GM12878 (cell line): ENCODE measurements around the gene HIVEP3. TPM values are rescaled to one million over a fixed set of nuclear protein-coding genes. Genes with fewer than 3 reads are reported as not detected.
A peak's percentile ranks its signal among the peaks of the same experiment; 100 is the strongest.

Experiments used
- ATAC-seq: fragments of 200-7000 bp; cut with Tn5 transposase; 3 replicates; pipeline ENCODE4 v1.9.1; 2020; ENCODE audit warnings: mild to moderate bottlenecking, moderate library complexity
- BruUV-seq: library from RNA; stranded (reverse); fragments of 400-500 nt; replicated peaks from 2 replicates; lab custom pipeline; 2021; lab: Mats Ljungman, UMichigan
- CTCF ChIA-PET: fragments of 300-600 bp; sonication (Branson Sonifier 250); formaldehyde crosslinking; extraction: SDS; loops from one replicate; lab custom pipeline; 2021; ENCODE audit warnings: inconsistent platforms; lab: Yijun Ruan, JAX
- POLR2A ChIA-PET: fragments of 350-600 bp; formaldehyde crosslinking; extraction: SDS; loops from one replicate; lab custom pipeline; 2021; ENCODE audit warnings: inconsistent platforms; lab: Charles Lee
- RAD21 ChIA-PET: fragments of 300-600 bp; sonication (Branson Sonifier 250); formaldehyde crosslinking; loops from one replicate; lab custom pipeline; 2023; ENCODE audit warnings: antibody characterized with exemption; ENCODE audit not compliant: unreplicated experiment; lab: Charles Lee
- SMC1A ChIA-PET: fragments of 300-600 bp; sonication (Branson Sonifier 250); formaldehyde crosslinking; loops from one replicate; lab custom pipeline; 2023; ENCODE audit not compliant: unreplicated experiment, uncharacterized antibody; lab: Charles Lee
- DNase-seq: peaks from one replicate; pipeline ENCODE4 v3.0.0-alpha.2; 2011; ENCODE audit warnings: low read depth, low spot score
- FAIRE-seq: peaks from 3 replicates; lab custom pipeline; 2011; peaks lifted over from hg19 to GRCh38; lab: Jason Lieb, UNC
- H2AFZ ChIP-seq: 2 replicates; pipeline ENCODE4 v1.6.0; 2011; ENCODE audit warnings: low read depth, low read length, control low read depth; ENCODE audit not compliant: control insufficient read depth
- H3K27ac ChIP-seq: 2 replicates; pipeline ENCODE4 v1.5.1; 2011; ENCODE audit warnings: control low read depth; ENCODE audit not compliant: control insufficient read depth, insufficient read depth
- H3K27me3 ChIP-seq, 2 experiments: replicated peaks in 1 of 2; 2 replicates each; pipeline versions ENCODE4 v1.6.0 to v1.6.1; 2011; ENCODE audit warnings: low read length in 1 of 2; ENCODE audit not compliant: control insufficient read depth in 2 of 2, insufficient read depth in 2 of 2
- H3K36me3 ChIP-seq, 2 experiments: 2 replicates each; pipeline ENCODE4 v1.5.1; 2011; ENCODE audit warnings: low read length in 1 of 2; ENCODE audit not compliant: control insufficient read depth in 2 of 2, insufficient read depth in 2 of 2
- H3K4me1 ChIP-seq: 2 replicates; pipeline ENCODE4 v1.6.1; 2011; ENCODE audit warnings: mild to moderate bottlenecking, low read length, moderate library complexity, mixed read lengths; ENCODE audit not compliant: control insufficient read depth, insufficient read depth
- H3K4me2 ChIP-seq: 2 replicates; pipeline ENCODE4 v1.6.0; 2011; ENCODE audit warnings: control low read depth; ENCODE audit not compliant: control insufficient read depth, insufficient read depth
- H3K4me3 ChIP-seq: fragments of 200-600 bp; sonication (generic); 2 replicates; pipeline ENCODE4 v1.5.1; 2016
- H3K79me2 ChIP-seq: 2 replicates; pipeline ENCODE4 v1.6.0; 2011; ENCODE audit warnings: low read length; ENCODE audit not compliant: control insufficient read depth, insufficient read depth
- H3K9ac ChIP-seq: 2 replicates; pipeline ENCODE4 v1.8.0; 2011; ENCODE audit warnings: low read length, control low read depth, mixed read lengths; ENCODE audit not compliant: control insufficient read depth, insufficient read depth
- H3K9me3 ChIP-seq: replicated peaks from 3 replicates; pipeline ENCODE4 v1.5.1; 2011; ENCODE audit warnings: mild to moderate bottlenecking, low read length; ENCODE audit not compliant: control insufficient read depth, insufficient read depth
- H4K20me1 ChIP-seq: 2 replicates; pipeline ENCODE4 v1.6.0; 2011; ENCODE audit not compliant: control insufficient read depth, insufficient read depth
- ATF2 ChIP-seq: IDR thresholded peaks from 2 replicates; pipeline ENCODE4 v1.6.1; 2012; ENCODE audit warnings: low read length, inconsistent platforms
- BHLHE40 ChIP-seq, 2 experiments: fragments of 450-650 bp in 1 of 2; IDR thresholded peaks; 2 replicates each; pipeline ENCODE4 v1.6.1; 2011 to 2017; ENCODE audit warnings: low read depth in 2 of 2, borderline replicate concordance in 1 of 2, improper control_type of control experiment in 1 of 2, low read length in 1 of 2, mild to moderate bottlenecking in 1 of 2
- CHD4 ChIP-seq: fragments of 200-600 bp; sonication (generic); IDR thresholded peaks from 2 replicates; pipeline ENCODE4 v1.6.1; 2016; ENCODE audit warnings: mild to moderate bottlenecking
- CREB1 ChIP-seq: IDR thresholded peaks from 2 replicates; pipeline ENCODE4 v1.6.1; 2012; ENCODE audit warnings: low read depth, mild to moderate bottlenecking, inconsistent platforms
- CREM ChIP-seq: IDR thresholded peaks from 2 replicates; pipeline ENCODE4 v1.6.1; 2014; ENCODE audit warnings: antibody characterized with exemption, low read depth
- KLF5 ChIP-seq: fragments of 450-650 bp; IDR thresholded peaks from 2 replicates; pipeline ENCODE4 v1.6.1; 2014; ENCODE audit warnings: mild to moderate bottlenecking; ENCODE audit not compliant: partially characterized antibody
- NRF1 ChIP-seq: conservative IDR thresholded peaks from 2 replicates; pipeline ENCODE4 v1.6.1; 2011; ENCODE audit warnings: mild to moderate bottlenecking, low read depth, low read length, improper control_type of control experiment
- POLR2AphosphoS5 ChIP-seq: IDR thresholded peaks from 2 replicates; pipeline ENCODE4 v1.6.1; 2011; ENCODE audit warnings: mild to moderate bottlenecking, low read length, inconsistent platforms
- RAD21 ChIP-seq: IDR thresholded peaks from 2 replicates; pipeline ENCODE4 v1.6.1; 2011; ENCODE audit warnings: mild to moderate bottlenecking, low read depth, low read length, moderate library complexity; ENCODE audit not compliant: insufficient read depth
- RB1 ChIP-seq: fragments of 450-650 bp; formaldehyde crosslinking; IDR thresholded peaks from 2 replicates; pipeline ENCODE4 v1.6.1; 2017; ENCODE audit warnings: mild to moderate bottlenecking, borderline replicate concordance
- RBBP5 ChIP-seq: fragments of 200-600 bp; sonication (generic); conservative IDR thresholded peaks from 2 replicates; pipeline ENCODE4 v1.6.1; 2016
- STAT3 ChIP-seq: IDR thresholded peaks from 2 replicates; pipeline ENCODE4 v1.6.1; 2011; ENCODE audit warnings: low read depth, low read length, improper control_type of control experiment
- USF1 ChIP-seq: IDR thresholded peaks from 2 replicates; pipeline ENCODE4 v1.6.1; 2011; ENCODE audit warnings: borderline replicate concordance, low read depth, mild to moderate bottlenecking, moderate library complexity, mixed read lengths, low read length; ENCODE audit not compliant: insufficient read depth; ENCODE audit errors: extremely low read length
- WRNIP1 ChIP-seq: IDR thresholded peaks from 2 replicates; pipeline ENCODE4 v1.6.1; 2011; ENCODE audit warnings: low read depth, low read length, improper control_type of control experiment, borderline replicate concordance
- ZNF274 ChIP-seq: IDR thresholded peaks from one replicate; pipeline ENCODE4 v1.8.0; 2011; ENCODE audit not compliant: insufficient read length, insufficient read depth
- WGBS: methylation state at CpG from one replicate; pipeline ENCODE4 v1.1.6; 2016; ENCODE audit warnings: low lambda C conversion rate; ENCODE audit not compliant: insufficient replicate concordance, insufficient coverage; ENCODE audit errors: missing lambda C conversion rate; 5-methylcytosine and 5-hydroxymethylcytosine counted together
- in situ Hi-C: fragments of 300-500 bp; cut with MboI; formaldehyde crosslinking; loops from 9 replicates; pipeline ENCODE4 v1.14.3; 2018; ENCODE audit warnings: mixed read lengths
- intact Hi-C: fragments of 100-400 bp; cut with micrococcal nuclease; formaldehyde crosslinking; loops from one replicate; pipeline ENCODE4 v1.14.2; 2022; ENCODE audit not compliant: unreplicated experiment
- polyA plus RNA-seq, 11 experiments: library from polyadenylated mRNA; depleted of rRNA in 4 of 11; unstranded in 6 of 11; stranded (reverse) in 5 of 11; fragments of >200 nt; fragmentation: Nextera tagmentation in 4 of 11; fragmentation: Illumina TruSeq in 1 of 11; extraction: Ambion mirVana in 4 of 11; extraction: Trizol in 1 of 11; gene quantifications; 1 replicate in 1 of 11; 2 replicates in 10 of 11; pipeline versions ENCODE4 v1.2.1 to v1.2.3, GENCODE V29; 2011 to 2016; ENCODE audit warnings: inconsistent platforms in 2 of 11, missing spikeins in 2 of 11, low read depth in 1 of 11
- total RNA-seq, 4 experiments: library from RNA; depleted of rRNA in 3 of 4; stranded (reverse); fragments of >200 nt in 3 of 4; fragmentation: Illumina TruSeq in 1 of 4; extraction: Trizol in 1 of 4; gene quantifications; 2 replicates each; pipeline versions ENCODE4 v1.2.1 to v1.2.3, GENCODE V29; 2013 to 2021

The HIVEP3 gene
- total and polyA plus RNA-seq, 10 of the 15 experiments (the other 5 are each of a cell fraction or from before 2014, with no cell fraction given): 1.8 to 13.6 (median 3.8) TPM

GRCh38 chr1:41508290-41508689, 410.4 kb downstream of the HIVEP3 start:
- ATAC-seq (peak; percentile 5; the same call in 2 of the 3 replicates), FAIRE-seq (no peak), DNase-seq (no peak)
- ChIA-PET RAD21 (interaction anchor here (0.8 to 1.5 kb wide), 3 partner anchors 9 to 18 kb away, joined by 3 read pairs; no protein-coding TSS in a partner anchor), POLR2A (interaction anchor here (1.4 kb wide), 2 partner anchors 16 to 20 kb away, joined by 3 read pairs; no protein-coding TSS in a partner anchor), CTCF (interaction anchor here (1.0 to 2.3 kb wide), 6 partner anchors 8 to 69 kb away, joined by 4 to 9 read pairs (median 4); no protein-coding TSS in a partner anchor), SMC1A (interaction anchor here (1.0 to 1.4 kb wide), 3 partner anchors 9 to 66 kb away, joined by 4 to 6 read pairs (median 5); no protein-coding TSS in a partner anchor)
- H3K9ac ChIP-seq: no peak overlapping the region
- no peak for TF ChIP-seq CREB1
- no peak for TF ChIP-seq CHD4
- TF ChIP-seq KLF5: no peak
- no peak for TF ChIP-seq RAD21
- H3K4me3 ChIP-seq: no peak overlapping the region
- no peaks in the 10 kb centered on the region for H3K9me3 ChIP-seq
- no peaks in the 10 kb centered on the region; a peak in 2 of 4 replicates for H3K36me3 ChIP-seq
- BruUV-seq: no TSS peak
- intact Hi-C loops: no loop called here
- H3K27ac ChIP-seq: no peak overlapping the region
- peaks cover 8% of the 10 kb centered on the region for H3K4me1 ChIP-seq
- H4K20me1 ChIP-seq: no peaks in the 10 kb centered on the region
- H2AFZ ChIP-seq: no peak overlapping the region
- H3K79me2 ChIP-seq: no peaks in the 10 kb centered on the region
- H3K27me3 ChIP-seq: no peaks in the 10 kb centered on the region
- WGBS: 47% methylated on average over 1 of the region's 2 CpGs
- H3K4me2 ChIP-seq: no peak overlapping the region
- in situ Hi-C loops: no loop called here

GRCh38 chr1:41507836-41508235, 410.9 kb downstream of the HIVEP3 start:
- H3K9ac ChIP-seq: no peak overlapping the region
- RAD21 ChIA-PET: interaction anchor here (1.2 to 1.5 kb wide), 2 partner anchors 13 to 17 kb away, joined by 3 read pairs; no protein-coding TSS in a partner anchor
- H2AFZ ChIP-seq: no peak overlapping the region
- no peak overlapping the region for H3K27ac ChIP-seq
- CTCF ChIA-PET: interaction anchor here (0.6 to 2.3 kb wide), 7 partner anchors 9 to 70 kb away, joined by 3 to 9 read pairs (median 4); no protein-coding TSS in a partner anchor
- no peak for DNase-seq
- no peak for ATAC-seq
- WGBS: 78% methylated on average over 6 of the region's 6 CpGs
- H3K9me3 ChIP-seq: no peaks in the 10 kb centered on the region
- in situ Hi-C loops (no loop called here), intact Hi-C loops (no loop called here)
- peaks cover 8% of the 10 kb centered on the region for H3K4me1 ChIP-seq
- no peak overlapping the region for H3K4me3 ChIP-seq
- no TSS peak for BruUV-seq
- H3K36me3 ChIP-seq: no peaks in the 10 kb centered on the region; a peak in 1 of 4 replicates
- FAIRE-seq: no peak
- SMC1A ChIA-PET: interaction anchor here (1.0 to 1.4 kb wide), 2 partner anchors 9 to 67 kb away, joined by 4 to 6 read pairs; no protein-coding TSS in a partner anchor
- no peak overlapping the region for H3K4me2 ChIP-seq
- POLR2A ChIA-PET: interaction anchor here (1.4 kb wide), 2 partner anchors 15 to 20 kb away, joined by 3 read pairs; no protein-coding TSS in a partner anchor
- no peaks in the 10 kb centered on the region for H3K27me3 ChIP-seq
- H4K20me1 ChIP-seq: no peaks in the 10 kb centered on the region
- no peaks in the 10 kb centered on the region for H3K79me2 ChIP-seq
- TF ChIP-seq RBBP5: no peak
- no peak for TF ChIP-seq ZNF274
- no peak for TF ChIP-seq BHLHE40 (IDR thresholded peaks at IDR 0.05; ENCODE audit: borderline replicate concordance in 1 of 2, low read depth in 2 of 2, low read length in 1 of 2)
- TF ChIP-seq RB1: no peak
- no peak for TF ChIP-seq POLR2AphosphoS5
- TF ChIP-seq WRNIP1: no peak
- no peak for TF ChIP-seq ATF2
- no peak for TF ChIP-seq STAT3
- no peak for TF ChIP-seq NRF1
- TF ChIP-seq CREM: no peak
- TF ChIP-seq USF1: no peak
